ENCODE measurements around the gene KLHL5. TPM values are rescaled to one million over a fixed set of nuclear protein-coding genes. Genes with fewer than 3 reads are reported as not detected.
A peak's percentile ranks its signal among the peaks of the same experiment; 100 is the strongest.
"Not testable (repeated sequence)": the region's sequence is repeated elsewhere in the genome, so short reads cannot be mapped to it uniquely, and the experiment has no call there.

The KLHL5 gene
- total RNA-seq, 1 donor from 2014 or later, result 29.5 TPM

- no peak for DNase-seq
Measured at GRCh38 chr4:39102297-39102696, 40.3 kb downstream of the KLHL5 start.

- no peak for DNase-seq
Measured at GRCh38 chr4:39103291-39103690, 41.3 kb downstream of the KLHL5 start.

GRCh38 chr4:39104255-39104654 is 42.2 kb downstream of the KLHL5 start:
- no peak for DNase-seq

GRCh38 chr4:39106011-39106410 is 44.0 kb downstream of the KLHL5 start:
- no peak for DNase-seq

- DNase-seq, result no peak
Measured at GRCh38 chr4:39114436-39114835, 52.4 kb downstream of the KLHL5 start.

- DNase-seq, result no peak
Measured at GRCh38 chr4:39118034-39118658, 56.1 kb downstream of the KLHL5 start.

GRCh38 chr4:39120418-39120817 is 58.4 kb downstream of the KLHL5 start:
- DNase-seq, result no peak

GRCh38 chr4:39124885-39125599 is 63.0 kb downstream of the KLHL5 start:
- DNase-seq, result no peak

- no peak for DNase-seq
Measured at GRCh38 chr4:39125600-39125985, 63.6 kb downstream of the KLHL5 start.

- DNase-seq, result no peak
Measured at GRCh38 chr4:39126256-39127095, 64.4 kb downstream of the KLHL5 start.

GRCh38 chr4:39133623-39134022 is 71.6 kb downstream of the KLHL5 start:
- DNase-seq, result no peak

- peak; percentile 17 for DNase-seq
Measured at GRCh38 chr4:39134683-39135306, 72.8 kb downstream of the KLHL5 start.

- not testable (repeated sequence) for DNase-seq
Measured at GRCh38 chr4:39138227-39138626, 76.2 kb downstream of the KLHL5 start.

GRCh38 chr4:39146211-39146610 is 84.2 kb downstream of the KLHL5 start:
- DNase-seq, result no peak

- no peak for DNase-seq
Measured at GRCh38 chr4:39154009-39154408, 92.0 kb downstream of the KLHL5 start.

GRCh38 chr4:39157520-39157919 is 95.5 kb downstream of the KLHL5 start:
- no peak for DNase-seq

- DNase-seq, result no peak
Measured at GRCh38 chr4:39166177-39166576, 104.1 kb downstream of the KLHL5 start.

GRCh38 chr4:39166669-39167068 is 104.6 kb downstream of the KLHL5 start:
- no peak for DNase-seq

- DNase-seq, result no peak
Measured at GRCh38 chr4:39169426-39169825, 107.4 kb downstream of the KLHL5 start.

GRCh38 chr4:39170301-39170700 is 108.3 kb downstream of the KLHL5 start:
- no peak for DNase-seq

Data from tongue (tissue), 2 donors.